B cell (primary cell): ENCODE measurements around the gene BEGAIN. TPM values are rescaled to one million over a fixed set of nuclear protein-coding genes. Genes with fewer than 3 reads are reported as not detected.

Source experiments
- ATAC-seq: fragments of 200-7000 bp; cut with Tn5 transposase; one replicate; pipeline ENCODE4 v1.10.0; 2021; ENCODE audit warnings: low read depth, mild to moderate bottlenecking, moderate number of reproducible peaks, moderate library complexity
- CTCF ChIA-PET: fragments of 350-600 bp; sonication (Branson Sonifier 250); formaldehyde crosslinking; loops from one replicate; lab custom pipeline; 2021; ENCODE audit warnings: antibody characterized with exemption, inconsistent platforms; lab: Charles Lee
- POLR2A ChIA-PET: fragments of 350-600 bp; sonication (Branson Sonifier 250); formaldehyde crosslinking; loops from one replicate; lab custom pipeline; 2021; ENCODE audit warnings: antibody characterized with exemption; lab: Charles Lee
- DNase-seq: peaks from one replicate; pipeline ENCODE4 v3.0.0; 2013
- H2AFZ ChIP-seq: 2 replicates; pipeline ENCODE4 v1.6.1; 2012; ENCODE audit warnings: mild to moderate bottlenecking, low read depth, low read length; ENCODE audit not compliant: insufficient read depth, poor library complexity, severe bottlenecking
- H3K27ac ChIP-seq, 2 donors: 1 replicate in 1 of 2; 2 replicates in 1 of 2; pipeline ENCODE4 v1.5.1; 2012 to 2013; ENCODE audit warnings: low read length in 2 of 2, mild to moderate bottlenecking in 2 of 2, moderate library complexity in 1 of 2
- H3K27me3 ChIP-seq, 4 experiments: fragments of 200-600 bp in 1 of 4; sonication (generic) in 1 of 4; replicated peaks in 1 of 4; 1 replicate in 2 of 4; 2 replicates in 2 of 4; pipeline versions ENCODE4 v1.6.1 to v1.7.0; 2013 to 2016; ENCODE audit warnings: low read length in 3 of 4, mild to moderate bottlenecking in 2 of 4, mixed read lengths in 1 of 4, moderate library complexity in 1 of 4; ENCODE audit not compliant: insufficient read depth in 4 of 4, control insufficient read depth in 3 of 4; ENCODE audit errors: control extremely low read depth in 1 of 4
- H3K36me3 ChIP-seq, 2 experiments: replicated peaks in 1 of 2; 1 replicate in 1 of 2; 2 replicates in 1 of 2; pipeline versions ENCODE4 v1.6.1 to v1.7.1; 2013; ENCODE audit warnings: low read length in 1 of 2; ENCODE audit not compliant: insufficient read depth in 2 of 2, control insufficient read depth in 1 of 2; ENCODE audit errors: control extremely low read depth in 1 of 2, extremely low read depth in 1 of 2
- H3K4me1 ChIP-seq, 2 donors: fragments of 200-600 bp in 1 of 2; sonication (generic) in 1 of 2; 1 replicate in 1 of 2; 2 replicates in 1 of 2; pipeline versions ENCODE4 v1.5.1 to v1.6.1; 2013 to 2017; ENCODE audit warnings: low read length in 2 of 2; ENCODE audit not compliant: control insufficient read depth in 2 of 2, insufficient read depth in 2 of 2
- H3K4me2 ChIP-seq: replicated peaks from 2 replicates; pipeline ENCODE3; 2012; ENCODE audit warnings: mild to moderate bottlenecking, low read depth, low read length; ENCODE audit not compliant: poor library complexity, severe bottlenecking
- H3K4me3 ChIP-seq, 5 experiments: fragments of 200-600 bp in 1 of 5; sonication (generic) in 1 of 5; 1 replicate in 3 of 5; 2 replicates in 2 of 5; pipeline versions ENCODE4 v1.5.1 to v1.7.0; 2011 to 2016; ENCODE audit warnings: low read length in 4 of 5, mild to moderate bottlenecking in 4 of 5, low read depth in 2 of 5, control low read depth in 1 of 5, moderate library complexity in 1 of 5; ENCODE audit not compliant: insufficient read depth in 1 of 5; ENCODE audit errors: control extremely low read depth in 1 of 5, extremely low read depth in 1 of 5
- H3K79me2 ChIP-seq: fragments of 200-600 bp; sonication (generic); one replicate; pipeline ENCODE4 v1.6.0; 2016; ENCODE audit warnings: low read length; ENCODE audit not compliant: control insufficient read depth, insufficient read depth
- H3K9ac ChIP-seq: fragments of 200-600 bp; sonication (generic); 2 replicates; pipeline ENCODE4 v1.6.1; 2017; ENCODE audit warnings: mild to moderate bottlenecking, low read length, moderate library complexity
- H3K9me3 ChIP-seq, 3 donors: one replicate each; pipeline versions ENCODE4 v1.6.1 to v1.7.1; 2013; ENCODE audit warnings: low read length in 2 of 3; ENCODE audit not compliant: control insufficient read depth in 2 of 3, insufficient read depth in 1 of 3; ENCODE audit errors: control extremely low read depth in 1 of 3
- H4K20me1 ChIP-seq: 2 replicates; pipeline ENCODE4 v1.6.0; 2012; ENCODE audit warnings: mild to moderate bottlenecking, low read length; ENCODE audit not compliant: insufficient read depth, control insufficient read depth, poor library complexity, severe bottlenecking
- H3K27ac Mint-ChIP-seq: one replicate; pipeline ENCODE4 v1.8.0; 2021; ENCODE audit warnings: mixed read lengths
- H3K27me3 Mint-ChIP-seq: one replicate; pipeline ENCODE4 v1.8.0; 2021; ENCODE audit warnings: mixed read lengths
- H3K4me1 Mint-ChIP-seq: one replicate; pipeline ENCODE4 v1.8.0; 2021; ENCODE audit warnings: mixed read lengths
- H3K4me3 Mint-ChIP-seq: one replicate; pipeline ENCODE4 v1.8.0; 2021; ENCODE audit warnings: mixed read lengths
- H3K9me3 Mint-ChIP-seq: one replicate; pipeline ENCODE4 v1.8.0; 2022; ENCODE audit warnings: mixed read lengths; ENCODE audit not compliant: insufficient read depth
- EZH2 ChIP-seq: IDR thresholded peaks from 2 replicates; pipeline ENCODE4 v1.6.1; 2012; ENCODE audit warnings: borderline replicate concordance, low read depth, mild to moderate bottlenecking, moderate library complexity, low read length; ENCODE audit not compliant: insufficient read depth, poor library complexity, severe bottlenecking
- WGBS: methylation state at CpG from one replicate; pipeline ENCODE4 v1.1.5; 2013; ENCODE audit warnings: missing lambda C conversion rate; ENCODE audit not compliant: insufficient coverage; 5-methylcytosine and 5-hydroxymethylcytosine counted together
- intact Hi-C: fragments of 100-400 bp; cut with micrococcal nuclease; formaldehyde crosslinking; loops from one replicate; pipeline ENCODE4 v1.10.0; 2022
- polyA plus RNA-seq: library from polyadenylated mRNA; depleted of rRNA; stranded (reverse); fragments of >200 nt; gene quantifications from 2 replicates; pipeline ENCODE4 v1.2.3, GENCODE V29; 2012
- total RNA-seq, 2 donors: library from RNA; stranded (reverse); fragments of 120-200 nt in 1 of 2; gene quantifications; 1 replicate in 1 of 2; 2 replicates in 1 of 2; pipeline versions ENCODE4 v1.2.3 to v1.2.4, GENCODE V29; 2013 to 2022
- TF ChIP-seq, protein P1 (sequence below): fragments of 200-600 bp; IDR thresholded peaks from one replicate; pipeline ENCODE4 v1.8.0; 2022; ENCODE audit warnings: antibody characterized with exemption, mild to moderate bottlenecking

Gene BEGAIN
- total and polyA plus RNA-seq, 2 donors (not counting 1 experiment from before 2014, with no cell fraction given) = 4.9 TPM; not detected in 1

DNA sequence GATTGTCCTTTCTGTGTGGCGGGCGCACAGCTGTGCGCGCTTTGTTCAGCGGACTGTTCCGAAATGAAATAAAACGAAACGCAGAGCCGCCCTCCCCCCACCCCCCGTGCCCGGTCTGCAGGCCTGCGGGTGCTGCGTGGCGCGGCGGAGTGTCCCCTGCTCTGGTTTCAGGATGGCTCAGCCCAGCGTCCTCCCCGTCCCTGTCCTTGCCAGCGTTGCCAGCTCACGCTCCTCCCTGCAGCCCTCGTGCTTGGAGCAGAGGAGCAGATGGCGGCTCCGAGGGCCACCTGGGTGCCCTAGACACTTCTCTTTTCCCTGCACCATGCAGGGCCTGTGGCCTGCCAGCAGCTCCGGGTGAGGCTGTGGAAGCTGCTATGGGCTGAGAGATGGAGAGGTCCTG, 17.5 kb upstream of the BEGAIN start:
- POLR2A ChIA-PET = no interaction called here
- whole genome bisulfite sequencing = 98% methylated on average over 22 of the region's 24 CpGs

DNA sequence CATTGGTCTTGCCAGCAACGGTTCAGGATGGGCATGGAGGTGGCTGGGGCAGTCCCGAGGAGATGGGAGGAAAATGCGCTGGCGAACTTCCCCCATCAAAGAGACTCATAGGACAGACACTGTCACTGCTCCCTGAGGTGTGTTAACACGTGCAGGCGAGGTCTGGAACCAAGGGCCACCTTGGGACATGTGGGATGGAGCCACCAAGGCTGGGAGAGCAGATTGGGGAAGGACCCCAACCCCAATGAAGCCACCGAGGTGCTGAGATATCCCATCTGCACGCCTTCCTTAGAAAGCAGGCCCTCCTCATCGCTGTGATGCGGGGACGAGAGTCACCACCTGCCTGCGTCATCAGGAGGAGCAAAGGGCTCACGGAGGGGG, 16.9 kb upstream of the BEGAIN start:
- ATAC-seq (no peak), DNase-seq (no peak)
- no peaks in the 10 kb centered on the region for H3K79me2 ChIP-seq
- H3K9me3 Mint-ChIP-seq = peaks cover 6% of the 10 kb centered on the region
- no peak overlapping the region for H3K9ac ChIP-seq
- WGBS = 90% methylated on average over 9 of the region's 13 CpGs
- peaks cover 0 to 6% (median 0%) of the 10 kb centered on the region in 4 experiments for H3K27me3 ChIP-seq
- ChIA-PET CTCF (no interaction called here), POLR2A (no interaction called here)
- no peaks in the 10 kb centered on the region for H3K36me3 ChIP-seq
- H3K27me3 Mint-ChIP-seq = peaks cover 15% of the 10 kb centered on the region
- H3K4me3 Mint-ChIP-seq = no peak overlapping the region
- H2AFZ ChIP-seq = no peak overlapping the region
- no peak overlapping the region for H3K27ac ChIP-seq
- peaks cover 0 to 37% (median 14%) of the 10 kb centered on the region in 3 donors for H3K9me3 ChIP-seq
- H3K4me2 ChIP-seq = no peak overlapping the region
- TF ChIP-seq, protein P1, sequence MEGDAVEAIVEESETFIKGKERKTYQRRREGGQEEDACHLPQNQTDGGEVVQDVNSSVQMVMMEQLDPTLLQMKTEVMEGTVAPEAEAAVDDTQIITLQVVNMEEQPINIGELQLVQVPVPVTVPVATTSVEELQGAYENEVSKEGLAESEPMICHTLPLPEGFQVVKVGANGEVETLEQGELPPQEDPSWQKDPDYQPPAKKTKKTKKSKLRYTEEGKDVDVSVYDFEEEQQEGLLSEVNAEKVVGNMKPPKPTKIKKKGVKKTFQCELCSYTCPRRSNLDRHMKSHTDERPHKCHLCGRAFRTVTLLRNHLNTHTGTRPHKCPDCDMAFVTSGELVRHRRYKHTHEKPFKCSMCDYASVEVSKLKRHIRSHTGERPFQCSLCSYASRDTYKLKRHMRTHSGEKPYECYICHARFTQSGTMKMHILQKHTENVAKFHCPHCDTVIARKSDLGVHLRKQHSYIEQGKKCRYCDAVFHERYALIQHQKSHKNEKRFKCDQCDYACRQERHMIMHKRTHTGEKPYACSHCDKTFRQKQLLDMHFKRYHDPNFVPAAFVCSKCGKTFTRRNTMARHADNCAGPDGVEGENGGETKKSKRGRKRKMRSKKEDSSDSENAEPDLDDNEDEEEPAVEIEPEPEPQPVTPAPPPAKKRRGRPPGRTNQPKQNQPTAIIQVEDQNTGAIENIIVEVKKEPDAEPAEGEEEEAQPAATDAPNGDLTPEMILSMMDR = no peak
- TF ChIP-seq EZH2 = no peak
- intact Hi-C loops = no loop called here
- H3K4me1 ChIP-seq = no peaks in the 10 kb centered on the region
- no peaks in the 10 kb centered on the region for H3K4me1 Mint-ChIP-seq
- H3K4me3 ChIP-seq = no peak overlapping the region
- no peaks in the 10 kb centered on the region for H4K20me1 ChIP-seq
- no peak overlapping the region for H3K27ac Mint-ChIP-seq

More for the DNA sequence above, 17.5 kb upstream of the BEGAIN start:
- peaks cover 15% of the 10 kb centered on the region for H3K27me3 Mint-ChIP-seq
- H4K20me1 ChIP-seq = no peaks in the 10 kb centered on the region
- H3K4me3 Mint-ChIP-seq = no peak overlapping the region
- no peak overlapping the region for H3K9ac ChIP-seq
- no peak overlapping the region for H2AFZ ChIP-seq
- H3K27ac Mint-ChIP-seq = no peak overlapping the region
- no peak overlapping the region for H3K27ac ChIP-seq
- intact Hi-C loops = no loop called here
- TF ChIP-seq, protein P1 = no peak
- H3K27me3 ChIP-seq = peaks cover 0 to 6% (median 0%) of the 10 kb centered on the region in 4 experiments
- CTCF ChIA-PET = no interaction called here
- no peak overlapping the region for H3K4me3 ChIP-seq
- H3K36me3 ChIP-seq = no peaks in the 10 kb centered on the region
- DNase-seq = no peak
- no peaks in the 10 kb centered on the region for H3K4me1 Mint-ChIP-seq
- ATAC-seq = no peak
- H3K79me2 ChIP-seq = no peaks in the 10 kb centered on the region
- H3K4me1 ChIP-seq = no peaks in the 10 kb centered on the region
- H3K4me2 ChIP-seq = no peak overlapping the region
- H3K9me3 Mint-ChIP-seq = peaks cover 6% of the 10 kb centered on the region
- H3K9me3 ChIP-seq = peaks cover 0 to 37% (median 14%) of the 10 kb centered on the region in 3 donors
